Hippocampal formation (tissue), 2 donors: ENCODE data around the gene IQGAP2.

Experiments used
- DNase-seq, 2 donors: peaks; one replicate each; lab custom pipeline; 2025; lab: John Stamatoyannopoulos, UW

The IQGAP2 gene

GRCh38 chr5:76446776-76447175, 43.7 kb downstream of the IQGAP2 start:
- no peak for DNase-seq

- DNase-seq = no peak
Measured at GRCh38 chr5:76449606-76450005, 46.5 kb downstream of the IQGAP2 start.

DNA sequence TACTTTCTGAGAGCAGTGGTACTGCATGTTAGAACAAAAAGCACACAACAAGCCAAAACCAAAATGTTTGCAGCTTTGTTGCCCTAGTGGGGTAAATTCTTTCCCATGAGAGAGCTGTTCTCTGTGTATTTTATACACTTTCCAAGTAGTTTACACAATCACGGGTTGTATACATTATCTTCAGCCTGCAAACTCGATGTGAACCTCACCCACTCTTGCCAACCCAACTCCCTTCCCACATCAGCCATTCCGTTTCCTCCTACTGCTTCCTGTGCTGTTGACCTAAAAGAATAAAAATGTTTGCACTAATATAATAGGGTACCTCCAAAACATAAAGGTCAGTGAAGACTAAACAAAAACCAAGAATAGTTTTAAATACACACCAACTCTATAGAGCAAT, 47.0 kb downstream of the IQGAP2 start:
- no peak for DNase-seq

- no peak for DNase-seq
Measured at GRCh38 chr5:76451031-76451701, 48.1 kb downstream of the IQGAP2 start.

- DNase-seq = no peak
Measured at GRCh38 chr5:76455531-76456133, 52.5 kb downstream of the IQGAP2 start.

DNA sequence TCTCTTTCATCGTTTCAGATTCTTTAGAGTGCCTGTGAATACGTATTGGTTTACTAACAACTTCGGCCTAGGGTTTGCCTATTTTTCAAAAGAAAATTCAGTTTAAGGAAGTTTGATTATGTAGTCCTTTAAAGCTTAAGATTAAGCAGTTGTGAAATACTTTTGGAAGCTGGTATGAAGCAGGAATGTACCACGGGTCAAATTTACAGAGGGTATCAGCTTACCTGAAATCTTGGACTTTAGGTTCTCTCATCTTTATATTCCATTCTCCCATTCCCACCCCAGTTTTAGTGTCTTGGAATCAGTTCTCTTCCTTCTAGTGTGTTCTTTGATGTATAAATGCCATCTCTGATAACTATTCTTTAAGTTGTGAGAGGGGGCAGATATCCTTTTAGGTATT, 53.2 kb downstream of the IQGAP2 start:
- no peak for DNase-seq

DNA sequence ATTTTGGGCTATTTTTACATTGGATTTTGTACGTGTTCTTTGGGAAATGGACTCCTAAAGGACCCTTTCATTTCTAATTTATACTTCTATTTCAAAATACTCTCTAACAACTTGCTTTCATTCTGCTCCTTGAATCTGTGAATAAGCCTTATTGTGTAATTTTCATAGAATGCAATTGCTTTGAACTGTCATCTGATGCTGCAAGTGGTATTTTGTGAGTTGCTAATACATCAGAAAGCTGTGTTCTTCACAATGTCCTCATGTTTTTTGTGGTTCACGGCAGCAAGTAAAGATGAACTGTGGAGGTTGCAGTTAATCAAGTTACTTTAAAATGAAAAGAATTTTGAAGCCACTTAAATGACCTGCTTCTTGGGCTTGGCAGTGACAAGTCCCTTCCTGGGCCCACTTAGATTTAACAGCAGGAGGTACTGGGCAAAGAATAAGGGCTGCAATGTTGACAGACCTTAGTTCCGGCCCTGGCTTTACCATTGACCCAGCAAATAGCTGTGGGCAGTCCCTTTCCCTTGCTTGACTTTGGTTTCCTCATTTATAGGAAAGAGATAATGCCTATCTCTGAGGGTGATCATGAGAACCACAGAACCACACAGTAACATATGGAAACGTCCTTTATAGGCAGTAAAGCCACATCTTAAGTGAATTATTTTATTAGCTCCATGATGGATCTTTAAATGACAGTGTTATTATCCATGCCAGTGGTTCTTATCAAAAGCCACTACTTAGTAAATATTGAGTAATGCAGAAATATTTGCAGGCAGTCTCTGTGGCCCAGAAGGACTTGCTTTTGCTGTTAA, 54.8 kb downstream of the IQGAP2 start:
- DNase-seq = no peak

DNA sequence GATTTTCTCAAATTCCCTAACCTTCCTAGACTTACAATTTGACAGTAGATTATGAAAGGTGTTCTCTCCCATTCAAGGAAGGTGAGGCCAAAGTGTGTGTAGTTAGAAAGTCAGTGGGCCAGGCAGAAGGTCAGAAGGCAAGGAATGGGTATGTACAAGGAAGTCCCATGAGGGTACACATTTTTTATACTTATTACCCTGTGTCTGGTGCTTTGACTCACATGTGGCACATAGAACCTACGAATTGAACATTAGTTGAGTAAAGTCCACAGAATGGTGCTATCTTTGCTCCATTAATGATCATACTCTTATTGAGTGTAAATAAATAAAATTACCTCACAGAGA, 55.4 kb downstream of the IQGAP2 start:
- no peak for DNase-seq

DNA sequence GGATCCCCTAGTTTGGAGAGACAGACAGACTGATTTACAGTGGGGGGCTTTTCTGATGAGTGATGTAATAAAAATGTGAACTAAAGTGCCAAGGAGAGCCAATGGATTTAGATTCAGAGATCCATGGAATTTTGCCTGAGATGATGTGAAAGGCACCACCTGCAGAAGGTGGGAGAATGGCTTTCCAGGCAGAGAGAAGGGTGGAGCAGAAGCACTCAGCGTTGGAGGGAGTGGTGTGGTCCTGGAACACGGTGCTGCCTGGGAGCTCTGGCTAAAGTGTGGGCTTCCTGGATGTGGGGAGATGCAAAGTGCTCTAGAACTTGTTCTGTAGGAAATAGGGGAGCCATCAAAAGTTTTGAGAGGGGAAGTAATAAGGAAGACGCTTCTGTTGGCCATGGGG, 57.0 kb downstream of the IQGAP2 start:
- no peak for DNase-seq

DNA sequence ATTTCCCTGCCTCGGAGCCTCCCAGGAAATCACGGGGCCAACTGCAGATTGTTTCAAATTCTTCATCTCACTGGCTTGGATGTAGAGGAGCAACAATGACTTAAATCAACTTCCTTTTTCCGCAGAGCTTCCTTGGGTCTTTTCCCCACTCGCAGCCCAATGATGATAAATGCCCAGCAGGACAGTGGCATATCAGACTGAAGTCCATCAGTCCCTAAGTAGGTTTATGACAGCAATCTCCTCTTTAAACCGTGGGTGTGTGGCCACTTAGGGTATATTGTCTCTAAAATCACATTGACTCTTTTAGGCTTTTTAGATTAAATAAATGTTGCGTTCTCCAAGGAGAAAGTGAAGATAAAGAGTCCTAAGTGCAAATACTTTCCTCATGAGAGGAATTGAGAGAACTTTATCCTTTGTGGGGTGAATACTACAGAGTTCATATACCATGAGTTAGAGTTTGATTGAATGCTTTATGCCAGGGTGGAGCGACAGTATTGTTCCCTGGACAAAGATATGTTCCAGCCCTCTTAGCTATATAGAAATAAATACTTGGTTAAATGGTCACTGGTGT, 59.1 kb downstream of the IQGAP2 start:
- no peak for DNase-seq

- DNase-seq = no peak
Measured at GRCh38 chr5:76467216-76467615, 64.1 kb downstream of the IQGAP2 start.

- DNase-seq = no peak
Measured at GRCh38 chr5:76468635-76469425, 65.7 kb downstream of the IQGAP2 start.

DNA sequence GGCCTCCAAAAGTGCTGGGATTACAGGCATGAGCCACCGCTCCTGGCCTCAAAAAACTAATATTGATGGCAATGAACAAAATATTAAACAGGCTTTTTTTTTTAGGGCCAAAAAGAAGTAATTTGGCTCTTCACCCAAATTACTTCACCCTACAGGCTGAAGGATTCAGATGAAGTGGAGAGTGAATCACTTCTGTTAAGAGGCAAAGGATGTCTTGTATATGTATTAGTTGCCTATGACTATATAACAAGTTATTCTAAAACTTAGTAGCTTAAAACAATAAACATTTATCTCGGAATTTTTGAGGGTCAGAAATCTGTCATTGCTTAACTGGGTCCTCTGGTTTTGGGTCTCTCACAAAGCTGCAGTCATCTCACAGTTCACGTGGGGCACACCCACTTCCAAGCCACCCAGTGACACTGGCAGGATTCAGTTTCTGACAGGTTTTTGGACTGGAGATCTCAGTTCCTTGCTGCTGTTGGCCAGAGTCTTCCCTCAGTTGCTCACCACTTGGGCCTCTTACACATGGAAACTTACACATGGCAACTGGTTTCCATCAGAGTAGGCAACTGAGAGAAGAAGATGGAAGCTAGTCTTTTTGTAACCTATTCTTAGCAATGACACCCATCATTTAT, 66.7 kb downstream of the IQGAP2 start:
- DNase-seq = no peak

DNA sequence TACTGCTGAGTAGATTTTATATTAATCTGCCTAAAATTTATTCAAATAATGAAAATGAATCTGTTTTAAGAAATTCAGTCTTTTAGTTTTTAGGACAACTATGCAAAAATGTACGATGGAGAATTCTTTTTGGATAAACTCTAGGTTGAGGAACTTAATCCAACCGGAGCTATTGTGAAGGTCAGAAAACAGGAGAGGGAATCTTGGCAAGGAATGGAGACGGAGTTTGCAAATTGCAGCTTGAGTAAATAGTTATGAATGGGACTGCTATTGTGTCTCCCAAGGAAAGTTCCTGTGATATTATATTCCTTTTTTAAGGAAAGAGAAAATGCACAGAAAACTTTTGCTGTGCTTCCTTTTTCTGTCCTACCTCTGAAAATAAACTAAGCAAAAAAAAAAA, 67.9 kb downstream of the IQGAP2 start:
- no peak for DNase-seq

- DNase-seq = no peak
Measured at GRCh38 chr5:76471406-76471805, 68.3 kb downstream of the IQGAP2 start.

GRCh38 chr5:76471987-76472334, 68.9 kb downstream of the IQGAP2 start:
- DNase-seq = no peak

DNA sequence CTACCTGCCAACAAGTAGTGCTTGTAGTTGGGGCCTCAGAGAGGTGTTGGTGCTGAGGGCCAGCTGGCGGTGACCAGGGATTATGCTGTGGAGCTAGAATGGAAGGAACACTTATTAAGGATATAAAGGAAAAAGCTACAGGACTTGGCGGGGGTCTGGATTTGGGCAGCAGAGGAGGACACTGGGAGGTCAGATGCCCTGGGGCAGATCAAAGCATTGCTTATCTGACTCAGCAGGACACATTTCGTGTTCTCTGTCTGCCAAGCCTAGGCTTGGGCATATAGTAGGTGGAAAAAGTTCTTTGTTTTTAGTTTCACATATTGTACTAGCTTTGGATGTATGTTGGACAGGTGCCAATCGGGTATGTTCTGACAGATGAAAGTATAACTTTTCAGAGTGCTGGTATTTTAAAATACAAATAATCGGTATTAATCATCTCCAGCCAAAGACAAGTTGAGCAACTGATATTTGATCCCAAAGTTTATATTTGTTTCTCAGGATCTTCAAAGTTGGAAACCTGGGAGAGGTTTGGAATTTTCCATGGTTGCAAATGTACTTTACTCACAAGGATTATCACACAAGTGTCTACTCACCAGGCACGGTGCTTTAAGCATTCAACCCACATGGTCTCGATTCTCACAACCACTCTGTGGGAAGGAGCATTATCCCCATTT, 69.4 kb downstream of the IQGAP2 start:
- DNase-seq = no peak

DNA sequence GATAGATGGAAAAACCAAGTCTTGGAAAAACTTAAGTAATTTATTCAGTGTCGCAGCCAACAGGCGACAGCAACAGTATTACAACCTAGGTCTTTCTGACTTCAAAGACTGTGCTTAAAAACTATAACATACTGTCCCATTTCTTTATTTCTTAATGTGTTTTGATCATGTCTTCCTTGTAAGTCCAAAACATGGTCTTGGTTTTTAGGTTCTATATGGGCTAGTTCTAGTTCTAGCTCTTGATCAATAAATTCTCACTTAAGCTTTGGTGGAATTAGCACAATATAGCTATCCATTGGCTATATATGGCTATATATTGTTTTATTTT, 69.9 kb downstream of the IQGAP2 start:
- no peak for DNase-seq

DNA sequence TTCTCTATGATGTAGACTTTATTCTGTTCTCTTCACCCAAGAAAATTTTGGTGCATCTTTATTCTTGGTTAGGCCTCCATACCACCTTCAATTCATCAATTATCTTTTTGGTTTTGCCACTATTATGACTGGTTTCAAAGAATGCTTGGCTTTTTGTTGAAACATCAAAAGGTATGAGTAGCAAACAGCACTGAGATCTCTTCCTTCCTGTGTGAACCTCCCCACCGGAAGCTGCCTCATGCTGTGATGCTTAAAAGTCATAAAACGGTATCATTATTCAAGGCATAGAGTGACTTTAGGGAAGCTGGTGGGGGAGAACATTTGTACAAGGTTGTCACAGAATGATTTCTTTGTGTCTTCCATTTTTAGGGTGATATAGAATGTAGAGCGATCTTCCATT, 70.6 kb downstream of the IQGAP2 start:
- no peak for DNase-seq

DNA sequence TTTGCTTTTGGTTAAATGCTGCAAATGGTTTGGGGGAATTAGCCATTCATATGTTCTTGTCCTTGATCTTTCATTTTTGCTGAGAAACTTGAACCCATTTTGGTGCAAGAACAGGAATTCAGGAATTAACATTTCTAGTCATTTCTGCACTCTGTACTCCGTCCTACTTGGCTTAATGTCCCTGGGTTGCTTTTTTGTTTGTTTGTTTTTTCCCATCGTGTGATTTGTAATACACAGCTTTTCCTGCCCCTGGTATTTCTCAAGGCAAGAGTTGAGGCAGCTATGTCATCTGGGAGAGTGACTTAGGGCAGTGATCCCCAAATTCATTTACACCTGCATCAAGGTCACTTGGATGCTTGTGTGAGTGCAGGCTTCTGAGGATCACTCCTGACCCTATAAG, 71.3 kb downstream of the IQGAP2 start:
- no peak for DNase-seq

- DNase-seq = no peak
Measured at GRCh38 chr5:76475385-76475784, 72.3 kb downstream of the IQGAP2 start.
